HG03460 (cell line): ENCODE data around the gene PQBP1.
A peak's percentile ranks its signal among the peaks of the same experiment; 100 is the strongest.
"Not testable (repeated sequence)": the region's sequence is repeated elsewhere in the genome, so short reads cannot be mapped to it uniquely, and the experiment has no call there.

ENCODE experiments used
- ATAC-seq: cut with Tn5 transposase; IDR thresholded peaks from one replicate; pipeline ENCODE4 v1.9.1; 2021; ENCODE audit not compliant: unreplicated experiment

PQBP1 gene, protein sequence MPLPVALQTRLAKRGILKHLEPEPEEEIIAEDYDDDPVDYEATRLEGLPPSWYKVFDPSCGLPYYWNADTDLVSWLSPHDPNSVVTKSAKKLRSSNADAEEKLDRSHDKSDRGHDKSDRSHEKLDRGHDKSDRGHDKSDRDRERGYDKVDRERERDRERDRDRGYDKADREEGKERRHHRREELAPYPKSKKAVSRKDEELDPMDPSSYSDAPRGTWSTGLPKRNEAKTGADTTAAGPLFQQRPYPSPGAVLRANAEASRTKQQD

DNA sequence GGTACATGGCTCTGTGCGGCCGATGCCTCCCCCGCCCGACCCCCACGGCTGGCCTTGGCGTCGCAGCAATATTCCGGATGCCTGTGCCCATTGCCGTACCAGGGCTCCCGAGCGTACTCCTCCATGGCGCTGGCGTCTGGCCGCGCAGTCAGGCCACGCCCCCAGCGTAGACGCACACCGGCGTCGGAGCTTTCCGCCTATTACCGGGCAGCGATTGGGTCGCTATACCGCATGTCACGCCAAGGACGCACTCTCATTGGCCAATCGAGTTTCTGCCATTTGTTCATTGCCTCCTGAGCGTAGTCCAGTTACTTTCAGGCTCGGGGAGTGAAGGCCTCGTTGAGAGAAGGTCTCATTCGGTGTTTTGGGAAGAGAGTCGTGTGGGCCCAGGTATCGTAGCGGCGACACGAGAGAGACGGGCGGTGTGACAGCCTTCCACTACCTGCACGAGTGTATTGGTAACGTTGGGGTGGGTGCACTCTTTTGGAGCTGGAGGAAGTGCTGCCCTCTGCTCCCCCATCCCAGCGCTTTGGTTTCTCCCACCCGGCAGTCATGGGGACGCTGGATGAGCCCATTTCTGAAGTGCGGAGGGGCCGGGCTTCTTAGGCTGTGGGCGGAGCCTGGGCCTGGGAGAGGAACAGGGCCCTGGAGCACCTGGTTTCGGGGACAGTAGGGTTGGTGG is at the start of gene PQBP1, which contains the start of gene TIMM17B:
TSS of gene PQBP1 (plus strand) at position 306 of the 682 bp plus-strand sequence. CDS start 580 bp downstream, outside the sequence.
TSS of gene TIMM17B (minus strand) at position 144 of the 682 bp plus-strand sequence. CDS start at position 125, 19 bp downstream.
- peak; percentile 93 for ATAC-seq

DNA sequence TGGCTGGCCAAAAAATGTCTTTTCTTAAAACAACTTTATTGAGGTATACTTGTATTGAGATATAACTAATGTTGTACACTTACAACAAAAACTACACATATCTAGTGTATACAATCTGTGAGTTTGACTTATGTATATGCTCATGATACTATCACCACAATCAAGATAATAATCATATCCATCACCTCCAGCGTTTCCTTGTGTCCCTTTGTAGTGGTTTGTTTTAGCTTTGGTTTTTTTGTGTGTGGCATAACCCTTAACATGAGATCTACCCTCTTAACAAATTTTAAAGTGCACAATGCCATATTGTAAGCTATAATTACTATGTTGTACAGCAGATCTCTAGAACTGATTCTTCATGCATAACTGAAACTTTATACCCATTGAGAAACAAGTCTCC is 48.9 kb upstream of the PQBP1 start:
- no peak for ATAC-seq

DNA sequence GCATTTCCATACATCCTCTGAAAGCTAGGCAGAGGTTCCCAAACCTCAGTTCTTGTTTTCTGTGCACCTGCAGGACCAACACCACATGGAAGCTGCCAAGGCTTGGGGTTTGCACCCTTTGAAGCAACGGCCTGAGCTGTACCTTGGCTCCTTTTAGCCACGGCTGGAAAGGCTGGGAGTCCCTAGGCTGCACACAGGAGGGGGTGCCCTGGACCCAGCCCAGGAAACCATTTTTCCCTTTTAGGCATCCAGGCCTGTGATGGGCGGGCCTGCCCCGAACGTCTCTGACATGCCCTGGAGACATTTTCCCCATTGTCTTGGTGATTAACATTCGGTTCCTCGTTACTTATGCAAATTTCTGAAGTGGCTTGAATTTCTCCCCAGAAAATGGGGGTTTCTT is 44.9 kb upstream of the PQBP1 start:
- ATAC-seq = no peak

DNA sequence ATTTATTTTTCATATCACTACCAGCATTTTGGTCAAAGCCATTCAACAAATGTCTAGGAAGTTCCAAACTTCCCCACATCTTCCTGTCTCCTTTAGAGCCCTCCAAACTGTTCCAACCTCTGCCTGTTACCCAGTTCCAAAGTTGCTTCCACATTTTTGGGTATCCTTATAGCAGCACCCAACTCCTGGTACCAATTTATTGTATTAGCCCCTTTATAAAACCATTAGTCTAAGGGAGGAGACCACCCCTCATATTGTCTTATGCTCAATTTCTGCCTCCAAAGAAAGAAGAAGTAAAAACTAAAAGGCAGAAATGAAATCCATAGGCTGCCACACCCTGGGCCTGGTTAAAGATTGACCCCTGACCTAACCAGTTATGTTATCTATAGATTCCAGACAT is 44.2 kb upstream of the PQBP1 start:
- not testable (repeated sequence) for ATAC-seq

DNA sequence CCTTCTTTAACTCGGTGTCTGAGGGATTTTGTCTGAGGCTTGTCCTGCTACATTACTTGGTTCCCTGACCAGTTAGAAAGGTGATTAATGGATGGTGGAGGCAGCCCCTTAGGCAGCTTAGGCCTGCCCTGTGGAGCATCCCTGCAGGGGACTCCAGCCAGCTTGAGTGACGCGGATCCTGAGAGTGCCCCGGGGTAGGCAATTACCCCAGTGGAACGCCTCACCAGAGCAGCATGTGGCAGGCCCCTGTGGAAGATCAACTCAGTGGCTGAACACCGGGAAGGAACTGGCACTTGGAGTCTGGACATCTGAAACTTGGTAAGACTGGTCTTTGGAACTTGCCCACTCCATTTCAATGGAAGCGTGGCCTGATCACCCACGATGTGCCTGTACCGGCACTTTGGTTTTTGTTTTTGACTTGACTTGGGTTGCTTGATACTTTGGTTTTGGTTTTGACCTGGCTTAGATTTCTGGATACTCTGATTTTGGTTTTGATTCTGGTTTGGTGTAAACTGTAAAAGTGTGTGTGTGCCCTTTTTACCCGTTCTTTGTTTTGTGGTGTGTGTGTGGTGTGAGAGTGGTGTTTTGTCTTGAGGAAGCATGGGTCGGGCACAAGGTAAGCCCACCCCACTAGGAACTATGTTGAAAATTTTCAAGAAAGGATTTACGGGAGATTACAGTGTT is 43.5 kb upstream of the PQBP1 start:
- not testable (repeated sequence) for ATAC-seq

DNA sequence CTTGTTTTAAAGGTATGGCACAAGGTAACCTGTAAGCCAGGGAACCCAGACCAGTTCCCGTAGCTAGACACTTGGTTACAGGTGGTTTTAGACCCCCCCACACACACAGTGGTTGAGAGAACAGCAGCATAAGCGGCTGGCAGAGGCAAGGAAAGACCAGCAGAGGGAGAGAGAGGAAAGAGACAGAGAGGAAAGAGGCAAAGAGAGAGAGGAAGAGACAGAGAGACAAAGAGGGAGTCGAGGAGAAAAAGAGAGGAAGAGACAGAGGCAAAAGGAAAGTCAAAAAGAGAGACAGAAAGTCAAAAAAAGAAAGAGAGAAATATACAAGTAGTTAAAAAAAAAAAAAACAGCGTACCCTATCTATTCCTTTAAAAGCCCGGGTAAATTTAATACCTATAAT is 42.8 kb upstream of the PQBP1 start:
- ATAC-seq = no peak

DNA sequence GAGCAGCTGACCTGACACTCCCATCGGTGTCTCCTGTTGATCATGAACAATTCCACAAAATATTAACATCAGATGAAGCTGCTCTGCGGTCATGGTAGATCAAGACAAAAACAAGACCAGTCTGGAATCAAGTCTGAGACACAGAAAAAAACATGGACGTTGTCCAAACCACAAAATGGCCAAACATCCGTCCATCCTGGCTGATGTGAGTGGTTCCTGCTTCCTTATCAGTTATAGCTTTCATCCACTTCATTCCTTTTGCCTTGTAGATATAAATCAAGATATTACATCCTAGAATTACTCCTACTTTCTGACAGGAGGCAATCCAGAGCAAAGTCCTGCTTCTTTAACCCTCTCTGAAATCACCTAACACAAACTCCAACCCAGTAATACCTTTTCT is 33.5 kb upstream of the PQBP1 start:
- no peak for ATAC-seq

DNA sequence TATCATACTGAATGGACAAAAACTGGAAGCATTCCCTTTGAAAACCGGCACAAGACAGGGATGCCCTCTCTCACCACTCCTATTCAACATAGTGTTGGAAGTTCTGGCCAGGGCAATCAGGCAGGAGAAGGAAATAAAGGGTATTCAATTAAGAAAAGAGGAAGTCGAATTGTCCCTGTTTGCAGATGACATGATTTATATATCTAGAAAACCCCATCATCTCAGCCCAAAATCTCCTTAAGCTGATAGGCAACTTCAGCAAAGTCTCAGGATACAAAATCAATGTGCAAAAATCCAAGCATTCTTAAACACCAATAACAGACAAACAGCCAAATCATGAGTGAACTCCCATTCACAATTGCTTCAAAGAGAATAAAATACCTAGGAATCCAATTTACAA is 25.7 kb upstream of the PQBP1 start:
- ATAC-seq = not testable (repeated sequence)

DNA sequence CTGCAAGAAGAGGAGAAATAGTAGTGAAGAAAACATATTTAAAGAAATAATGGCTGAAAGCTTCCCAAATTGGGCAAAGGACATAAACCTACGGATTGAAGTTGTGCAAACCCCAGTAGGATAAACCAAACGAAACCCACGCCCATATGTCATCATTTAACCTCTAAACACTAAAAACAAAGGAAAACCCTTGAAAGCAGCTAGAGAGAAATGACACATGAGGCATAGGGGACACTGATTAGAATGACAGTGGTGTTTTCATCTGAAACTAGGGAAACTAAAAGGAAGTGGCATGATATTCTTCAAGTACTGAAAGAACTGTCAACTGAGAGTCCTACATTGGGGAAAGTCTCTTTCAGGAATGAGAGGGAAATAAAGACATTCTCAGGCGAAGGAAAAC is 20.8 kb upstream of the PQBP1 start:
- ATAC-seq = not testable (repeated sequence)

DNA sequence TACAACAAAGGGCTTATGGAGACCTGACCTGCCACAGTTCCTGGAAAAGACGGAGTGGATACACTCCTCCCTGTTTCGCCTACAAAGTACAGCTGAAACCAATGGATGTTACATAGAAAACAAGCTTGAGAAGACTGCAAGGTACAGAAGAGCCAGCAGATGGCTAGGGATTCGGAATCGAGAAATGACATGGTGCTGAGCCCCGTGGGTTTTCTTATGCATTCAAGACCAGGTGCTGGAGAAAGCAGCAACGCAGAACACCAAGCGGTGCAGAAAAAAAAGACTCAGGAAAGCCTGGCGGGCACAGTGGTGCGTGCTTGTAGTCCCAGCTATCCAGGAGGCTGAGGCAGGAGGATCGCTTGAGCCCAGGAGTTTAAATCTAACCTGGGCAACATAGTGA is 14.0 kb upstream of the PQBP1 start:
- no peak for ATAC-seq

DNA sequence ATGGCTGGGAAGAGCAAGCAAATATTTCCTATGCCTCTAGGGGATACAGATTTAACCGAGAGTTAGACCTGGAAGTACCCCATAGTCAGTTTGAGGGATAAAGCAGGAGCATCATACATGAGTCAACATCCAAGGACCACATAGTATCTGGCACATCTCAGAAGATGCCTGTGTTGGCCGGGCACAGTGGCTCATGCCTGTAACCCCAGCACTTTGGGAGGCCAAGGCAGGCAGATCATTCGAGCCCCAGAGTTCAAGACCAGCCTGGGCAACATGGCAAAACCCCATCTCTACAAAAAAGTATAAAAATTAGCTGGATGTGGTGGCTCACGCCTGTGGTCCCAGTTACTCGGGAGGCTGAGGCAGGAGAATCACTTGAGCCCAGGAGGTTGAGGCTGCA is 11.1 kb upstream of the PQBP1 start:
- ATAC-seq = not testable (repeated sequence)

DNA sequence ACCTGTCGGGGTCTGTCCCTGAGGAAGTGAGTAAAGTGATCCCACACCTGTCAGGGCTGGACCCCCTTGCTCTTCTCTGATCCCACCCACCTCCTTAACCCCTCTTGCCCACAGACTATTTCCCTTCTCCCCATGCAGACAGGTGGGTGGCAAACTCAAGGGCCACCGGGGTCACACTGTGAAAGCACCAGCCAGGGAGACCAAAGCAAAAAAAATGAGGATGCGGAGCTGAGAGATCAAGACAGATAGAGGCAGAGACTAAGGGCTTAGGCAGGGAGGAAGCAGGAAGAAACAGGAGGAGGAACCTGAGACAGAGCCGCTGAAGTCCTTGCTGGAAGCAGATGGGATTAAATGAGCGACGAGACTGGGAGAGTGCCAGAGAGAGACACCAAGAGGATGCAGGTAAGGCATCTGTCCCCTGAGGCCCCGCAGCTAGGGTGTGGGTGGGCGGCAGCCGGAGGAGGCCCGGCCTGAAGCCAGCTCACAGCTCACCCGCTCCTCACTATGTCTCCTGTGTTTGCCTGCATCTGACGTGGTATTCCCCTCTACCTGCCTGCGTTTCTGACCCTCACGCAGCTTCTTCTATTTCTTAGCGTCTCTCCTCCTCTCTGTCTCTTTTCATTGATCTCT is 7.3 kb upstream of the PQBP1 start:
- ATAC-seq = no peak

DNA sequence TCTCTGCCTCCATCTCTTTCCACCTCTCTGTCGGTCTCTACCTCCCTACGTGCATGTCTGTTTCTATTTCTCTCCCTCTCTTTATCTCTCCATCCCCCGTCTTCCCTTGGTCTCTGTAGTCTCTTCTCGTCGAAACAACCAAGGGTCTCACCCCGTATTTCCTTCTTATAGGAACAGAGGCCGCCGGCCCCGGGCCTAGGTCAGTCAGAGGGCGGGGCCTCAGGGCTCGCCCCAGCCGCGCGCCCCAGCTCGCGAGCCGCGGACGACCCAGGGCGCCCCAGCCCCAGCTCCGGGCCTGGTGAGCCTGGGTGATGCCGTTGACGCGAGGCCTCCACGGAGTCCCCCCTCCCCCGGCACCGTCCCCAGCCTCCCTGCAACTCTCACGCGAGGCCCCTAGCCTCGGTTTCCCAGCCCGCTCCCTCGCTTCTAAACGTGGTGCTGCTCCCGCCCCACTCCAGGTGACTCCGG is 6.8 kb upstream of the PQBP1 start:
- ATAC-seq = peak; percentile 38

DNA sequence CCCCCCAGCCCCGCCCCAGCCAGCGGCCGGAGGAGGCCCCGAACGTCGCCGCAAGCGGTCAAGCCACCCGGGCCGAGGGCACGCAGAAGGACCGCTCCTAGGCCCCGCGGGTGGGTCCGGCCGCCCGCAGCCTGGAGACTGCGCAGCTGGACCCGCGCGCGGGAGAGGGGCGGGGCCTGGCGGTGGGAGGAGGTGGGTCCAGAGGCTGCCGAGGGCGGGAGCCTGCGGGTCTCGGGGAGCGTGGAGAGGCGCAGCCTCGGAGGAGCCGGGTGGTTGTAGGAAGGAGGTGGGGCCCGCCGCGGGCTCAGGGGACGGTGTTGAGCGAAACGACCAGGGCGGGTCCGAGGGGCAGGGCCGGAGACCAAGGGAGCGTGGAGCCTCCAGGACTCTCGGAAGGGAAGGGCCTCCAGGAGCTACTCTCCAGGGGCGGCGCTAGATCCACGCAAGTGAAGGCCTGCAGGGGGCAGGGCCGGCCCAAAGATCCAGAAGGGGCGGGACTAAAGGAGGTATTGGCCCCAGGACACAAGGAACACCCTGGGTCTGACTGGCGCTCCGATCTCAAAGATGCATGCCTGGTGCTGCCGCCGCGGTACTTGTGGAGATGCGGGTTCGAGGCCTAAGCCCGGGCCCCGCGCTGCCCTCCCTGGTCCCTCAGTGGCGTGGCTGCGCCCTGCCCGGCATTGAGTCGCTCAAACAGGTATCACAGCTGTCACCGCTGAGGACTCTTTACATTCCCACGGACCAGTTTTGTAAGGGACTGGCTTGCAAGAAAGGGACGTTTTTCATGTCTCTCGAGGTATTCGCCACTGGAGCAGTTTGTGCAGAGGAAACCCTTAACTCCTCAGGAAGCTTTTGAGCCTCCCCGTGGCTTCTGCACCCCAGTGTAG is 6.1 kb upstream of the PQBP1 start:
- ATAC-seq = peak; percentile 76

DNA sequence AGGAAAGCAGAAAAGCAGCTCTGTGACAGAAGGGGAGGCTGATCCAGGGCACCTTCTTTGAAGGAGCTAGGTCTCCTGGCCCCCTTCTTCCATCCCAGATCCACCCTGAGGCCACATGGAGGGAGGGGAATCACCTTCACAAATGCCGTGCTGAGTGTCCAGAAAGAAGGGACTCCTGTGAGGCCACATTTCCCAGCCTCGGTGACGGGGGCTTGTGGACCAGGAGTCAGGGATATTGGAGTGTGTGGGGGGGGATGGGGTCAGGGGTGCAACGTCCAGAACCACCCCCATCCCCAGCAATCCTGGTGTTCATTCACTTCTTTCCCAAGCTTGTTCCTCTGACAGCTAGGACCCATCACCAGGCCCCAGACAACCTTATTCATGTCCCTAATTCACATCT is 4.8 kb upstream of the PQBP1 start:
- ATAC-seq = no peak

DNA sequence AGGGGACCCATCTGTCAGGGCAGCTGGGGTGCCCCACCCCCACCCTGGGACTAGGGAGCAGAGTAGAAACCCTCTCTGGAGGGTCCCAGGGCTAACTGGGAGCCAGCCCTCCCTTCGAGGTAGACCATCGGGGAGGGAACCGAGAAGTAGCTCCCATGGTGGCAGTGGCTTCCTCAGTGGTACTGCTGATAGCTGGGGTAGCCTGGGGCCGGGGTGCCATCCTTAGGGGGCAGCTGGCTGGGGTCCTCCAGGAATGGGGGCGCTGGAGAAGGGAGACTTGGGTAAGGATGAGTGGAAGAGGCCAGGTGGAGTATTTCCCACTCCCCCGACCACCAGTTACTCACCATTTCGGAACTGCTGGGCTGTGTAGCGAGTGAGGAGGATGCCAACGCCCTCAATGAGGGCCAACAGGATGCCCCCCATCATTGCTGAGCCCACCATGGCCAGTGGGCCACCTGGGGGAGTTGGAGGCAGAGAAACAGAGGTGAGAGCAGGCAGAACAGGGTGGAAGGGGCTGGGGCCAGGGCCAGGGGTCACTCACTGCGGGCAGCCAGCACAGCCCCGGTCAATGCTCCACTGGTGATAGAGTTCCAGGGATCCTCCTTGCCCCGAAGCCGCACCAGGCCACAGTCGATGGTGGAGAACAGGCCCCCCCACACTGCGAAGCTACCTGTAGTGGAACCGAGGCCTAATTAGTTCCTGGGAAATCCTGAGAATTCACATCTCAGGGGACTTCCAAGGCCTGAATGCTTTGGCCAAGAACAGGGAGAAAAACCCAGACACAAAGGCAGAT is 4.0 kb upstream of the PQBP1 start:
- ATAC-seq = no peak

DNA sequence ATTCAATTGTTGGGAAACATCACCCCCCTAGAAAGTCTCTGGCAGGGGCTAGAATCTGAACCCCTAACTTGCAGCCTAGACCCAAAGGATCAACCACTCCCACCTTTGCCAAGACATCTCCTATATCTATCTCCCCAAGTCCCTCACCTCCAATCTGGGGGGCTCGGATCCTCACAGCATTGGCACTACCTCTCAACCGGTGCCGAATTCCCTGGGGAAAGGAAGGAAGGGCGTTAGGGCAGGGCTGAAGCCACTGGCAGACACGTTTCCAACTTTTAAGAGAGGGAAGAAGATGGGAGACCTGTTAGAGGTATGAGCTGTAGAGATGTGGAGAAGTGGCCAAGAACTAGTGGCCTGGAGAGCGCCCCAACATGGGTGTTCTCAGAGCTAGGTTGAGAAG is 2.8 kb upstream of the PQBP1 start:
- no peak for ATAC-seq

DNA sequence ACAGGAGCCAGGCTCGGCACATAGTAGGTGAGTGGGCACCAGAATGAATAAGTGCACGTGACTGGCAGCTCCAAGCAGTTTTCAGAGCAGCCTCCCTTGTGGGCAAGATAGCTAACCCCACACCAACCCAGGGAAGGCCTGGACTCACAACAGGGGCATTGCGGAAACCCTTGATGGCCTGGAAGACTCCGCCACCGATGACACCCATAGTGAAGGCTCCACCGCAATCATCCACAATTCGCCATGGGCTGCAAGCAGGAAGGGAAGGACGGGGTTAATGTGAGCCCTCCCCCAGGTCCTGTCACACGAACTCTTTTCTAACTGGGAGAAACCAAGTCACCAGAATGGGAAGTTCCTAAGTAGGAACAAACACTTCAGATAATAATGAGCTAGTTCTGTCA is 1.1 kb upstream of the PQBP1 start:
- no peak for ATAC-seq

DNA sequence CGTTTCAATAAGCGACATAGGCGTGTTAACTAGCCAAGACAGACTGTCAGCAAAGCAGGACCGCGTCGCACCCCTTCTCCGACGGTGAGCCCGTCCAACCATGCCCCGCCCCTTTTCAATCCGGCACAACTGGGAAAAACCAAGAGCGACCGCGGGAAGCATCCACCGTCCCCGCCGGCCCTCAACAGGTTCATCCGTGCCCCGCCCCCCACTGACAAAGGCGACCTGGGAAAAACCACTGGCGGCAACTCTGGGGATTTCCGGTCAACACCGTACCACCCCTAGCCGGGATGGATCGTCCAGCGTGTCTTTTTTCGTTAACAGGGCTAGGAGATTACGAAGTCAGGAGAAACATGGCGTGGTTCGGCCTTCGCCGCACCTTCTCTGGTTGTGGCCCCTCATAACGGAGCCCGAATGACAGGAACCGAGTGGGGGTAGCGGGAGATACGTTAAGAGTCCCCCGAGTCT is 539 bp upstream of the PQBP1 start:
- peak; percentile 7 for ATAC-seq

DNA sequence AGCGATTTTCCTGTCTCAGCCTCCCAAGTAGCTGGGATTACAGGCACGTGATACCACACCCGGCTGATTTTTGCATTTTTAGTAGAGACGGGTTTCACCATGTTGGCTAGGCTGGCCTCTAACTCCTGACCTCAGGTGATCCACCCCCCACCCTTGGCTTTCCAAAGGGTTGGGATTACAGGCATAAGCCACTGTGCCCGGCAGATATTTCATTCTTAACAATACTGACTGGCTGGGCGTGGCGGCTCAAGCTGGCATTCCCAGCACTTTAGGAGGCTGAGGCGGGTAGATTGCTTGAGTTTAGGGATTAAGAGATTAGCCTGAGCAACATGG is 1.3 kb downstream of the PQBP1 start:
- no peak for ATAC-seq
